Measurements from ENCODE around the gene ANKRD26. TPM values are rescaled to one million over a fixed set of nuclear protein-coding genes. Genes with fewer than 3 reads are reported as not detected.
"Not testable (repeated sequence)": the region's sequence is repeated elsewhere in the genome, so short reads cannot be mapped to it uniquely, and the experiment has no call there.

ANKRD26 gene
- total RNA-seq, 4 donors from 2014 or later, result 4.0 to 12.5 (median 6.2) TPM

GRCh38 chr10:27052656-27053055 is 47.6 kb downstream of the ANKRD26 start:
- Histone ChIP-seq H3K27me3 (no peaks in the 10 kb centered on the region), H3K27ac (replicated peaks in 1 of 4) (no peak overlapping the region), H3K36me3 (peaks cover 7 to 68% (median 27%) of the 10 kb centered on the region in 4 donors), H3K4me3 (no peak overlapping the region), H3K4me1 (no peaks in the 10 kb centered on the region), H3K9me3 (no peaks in the 10 kb centered on the region)
- intact Hi-C loops (cut with DNase I), result no loop called here
- DNase-seq (ENCODE audit: extremely low spot score), result no peak
- TF ChIP-seq CTCF (IDR thresholded peaks at IDR 0.05), result no peak
- no peak for TF ChIP-seq POLR2A (IDR thresholded peaks at IDR 0.05; ENCODE audit: low read depth)

- DNase-seq (ENCODE audit: extremely low spot score); H3K27ac ChIP-seq (replicated peaks in 1 of 4); intact Hi-C loops (cut with DNase I); H3K9me3 ChIP-seq; H3K4me1 ChIP-seq; H3K27me3 ChIP-seq; H3K4me3 ChIP-seq: not testable (repeated sequence)
- peaks cover 10 to 77% (median 31%) of the 10 kb centered on the region in 4 donors for H3K36me3 ChIP-seq
- WGBS, result 95% methylated on average over 4 of the region's 4 CpGs
These were observed 55.0 kb downstream of the ANKRD26 start for GRCh38 chr10:27045247-27045646.

- intact Hi-C loops (cut with DNase I), result no loop called here
- no peaks in the 10 kb centered on the region for H3K27me3 ChIP-seq
- no peak overlapping the region for H3K4me3 ChIP-seq
- no peaks in the 10 kb centered on the region for H3K4me1 ChIP-seq
- TF ChIP-seq CTCF (IDR thresholded peaks at IDR 0.05), result no peak
- 92% methylated on average over 2 of the region's 2 CpGs for whole genome bisulfite sequencing
- no peak for DNase-seq (ENCODE audit: extremely low spot score)
- no peaks in the 10 kb centered on the region for H3K9me3 ChIP-seq
- no peak overlapping the region for H3K27ac ChIP-seq (replicated peaks in 1 of 4)
- H3K36me3 ChIP-seq, result peaks cover 20 to 78% (median 38%) of the 10 kb centered on the region in 4 donors
These were observed 59.1 kb downstream of the ANKRD26 start for GRCh38 chr10:27041196-27041595.

GRCh38 chr10:27038168-27038567 is 62.1 kb downstream of the ANKRD26 start:
- intact Hi-C loops (cut with DNase I), result no loop called here
- 95% methylated on average over 5 of the region's 5 CpGs for WGBS

GRCh38 chr10:27035163-27035562 is 65.1 kb downstream of the ANKRD26 start:
- H3K27me3 ChIP-seq, result no peaks in the 10 kb centered on the region
- TF ChIP-seq EP300 (IDR thresholded peaks at IDR 0.05) (no peak), CTCF (IDR thresholded peaks at IDR 0.05) (no peak), POLR2AphosphoS5 (IDR thresholded peaks at IDR 0.05) (no peak)
- no peaks in the 10 kb centered on the region for H3K4me1 ChIP-seq
- no peak for DNase-seq (ENCODE audit: extremely low spot score)
- intact Hi-C loops (cut with DNase I), result no loop called here
- peaks cover 18 to 64% (median 37%) of the 10 kb centered on the region in 4 donors for H3K36me3 ChIP-seq
- 94% methylated on average over 5 of the region's 5 CpGs for WGBS
- H3K4me3 ChIP-seq, result no peak overlapping the region
- no peaks in the 10 kb centered on the region for H3K9me3 ChIP-seq
- H3K27ac ChIP-seq (replicated peaks in 1 of 4), result no peak overlapping the region

More at GRCh38 chr10:27038168-27038567, 62.1 kb downstream of the ANKRD26 start:
- Histone ChIP-seq H3K27ac (replicated peaks in 1 of 4) (no peak overlapping the region), H3K36me3 (peaks cover 20 to 68% (median 43%) of the 10 kb centered on the region in 4 donors), H3K4me3 (no peak overlapping the region), H3K9me3 (no peaks in the 10 kb centered on the region), H3K4me1 (no peaks in the 10 kb centered on the region), H3K27me3 (no peaks in the 10 kb centered on the region)
- TF ChIP-seq POLR2AphosphoS5 (IDR thresholded peaks at IDR 0.05) (no peak), CTCF (IDR thresholded peaks at IDR 0.05) (no peak), POLR2A (IDR thresholded peaks at IDR 0.05; ENCODE audit: low read depth) (no peak)
- no peak for DNase-seq (ENCODE audit: extremely low spot score)

Measured in esophagus muscularis mucosa (tissue), 4 donors.